Naive thymus-derived CD4-positive, alpha-beta T cell (primary cell): Measurements from ENCODE around the gene BTG2. TPM values are rescaled to one million over a fixed set of nuclear protein-coding genes. Genes with fewer than 3 reads are reported as not detected.

Experiments used
- ATAC-seq: fragments of 150-1000 bp; cut with Tn5 transposase; 2 replicates; pipeline ENCODE4 v1.10.0; 2021; ENCODE audit warnings: mild to moderate bottlenecking, moderate library complexity
- CTCF ChIA-PET: fragments of 350-600 bp; sonication (Branson Sonifier 250); formaldehyde crosslinking; loops from one replicate; lab custom pipeline; 2021; ENCODE audit warnings: antibody characterized with exemption; lab: Charles Lee
- POLR2A ChIA-PET: fragments of 350-600 bp; sonication (Branson Sonifier 250); formaldehyde crosslinking; loops from one replicate; lab custom pipeline; 2021; ENCODE audit warnings: antibody characterized with exemption, inconsistent platforms; lab: Charles Lee
- DNase-seq, 9 donors: peaks; one replicate each; pipeline versions ENCODE4 v3.0.0 to v3.0.0-alpha.2; 2020 to 2022; ENCODE audit warnings: mixed read lengths in 1 of 9
- H3K27ac ChIP-seq: one replicate; pipeline ENCODE4 v1.7.0; 2013; ENCODE audit warnings: mild to moderate bottlenecking, low read depth, low read length, moderate library complexity
- H3K27me3 ChIP-seq, 2 donors: one replicate each; pipeline ENCODE4 v1.7.0; 2013; ENCODE audit warnings: low read length in 2 of 2, mild to moderate bottlenecking in 2 of 2, moderate library complexity in 2 of 2; ENCODE audit not compliant: control insufficient read depth in 2 of 2, insufficient read depth in 2 of 2
- H3K36me3 ChIP-seq, 3 experiments: 1 replicate in 2 of 3; 2 replicates in 1 of 3; pipeline ENCODE4 v1.7.0; 2013; ENCODE audit warnings: low read length in 3 of 3, mild to moderate bottlenecking in 3 of 3, moderate library complexity in 1 of 3; ENCODE audit not compliant: insufficient read depth in 3 of 3, control insufficient read depth in 2 of 3
- H3K4me1 ChIP-seq, 2 donors: one replicate each; pipeline ENCODE4 v1.7.0; 2013; ENCODE audit warnings: low read length in 2 of 2, mild to moderate bottlenecking in 2 of 2, moderate library complexity in 1 of 2; ENCODE audit not compliant: control insufficient read depth in 2 of 2, insufficient read depth in 2 of 2
- H3K4me3 ChIP-seq: 2 replicates; pipeline ENCODE4 v1.7.0; 2013; ENCODE audit warnings: mild to moderate bottlenecking, low read length
- H3K9me3 ChIP-seq, 3 experiments: 1 replicate in 2 of 3; 2 replicates in 1 of 3; pipeline ENCODE4 v1.7.0; 2013; ENCODE audit warnings: low read length in 3 of 3; ENCODE audit not compliant: control insufficient read depth in 2 of 3
- H3K27ac Mint-ChIP-seq, 9 donors: one replicate each; pipeline ENCODE4 v1.8.0; 2020 to 2022; ENCODE audit warnings: mixed read lengths in 9 of 9, mild to moderate bottlenecking in 8 of 9, moderate library complexity in 5 of 9, inconsistent platforms in 2 of 9
- H3K27me3 Mint-ChIP-seq, 5 donors: one replicate each; pipeline ENCODE4 v1.8.0; 2021 to 2022; ENCODE audit warnings: mixed read lengths in 5 of 5, mild to moderate bottlenecking in 1 of 5
- H3K36me3 Mint-ChIP-seq, 5 donors: one replicate each; pipeline ENCODE4 v1.8.0; 2020 to 2022; ENCODE audit warnings: mixed read lengths in 5 of 5, mild to moderate bottlenecking in 3 of 5, inconsistent platforms in 1 of 5
- H3K4me1 Mint-ChIP-seq, 7 donors: one replicate each; pipeline ENCODE4 v1.8.0; 2020 to 2022; ENCODE audit warnings: mixed read lengths in 7 of 7, mild to moderate bottlenecking in 3 of 7, inconsistent platforms in 1 of 7
- H3K4me3 Mint-ChIP-seq, 10 donors: one replicate each; pipeline ENCODE4 v1.8.0; 2020 to 2022; ENCODE audit warnings: mild to moderate bottlenecking in 10 of 10, mixed read lengths in 10 of 10, moderate library complexity in 6 of 10, inconsistent platforms in 2 of 10
- H3K9me3 Mint-ChIP-seq, 11 donors: one replicate each; pipeline ENCODE4 v1.8.0; 2020 to 2022; ENCODE audit warnings: mixed read lengths in 11 of 11, mild to moderate bottlenecking in 4 of 11, inconsistent platforms in 1 of 11, moderate library complexity in 1 of 11
- intact Hi-C, 2 donors: fragments of 100-400 bp; cut with micrococcal nuclease; formaldehyde crosslinking; loops; one replicate each; pipeline ENCODE4 v1.15.1; 2023
- polyA plus RNA-seq, 2 donors: library from polyadenylated mRNA; unstranded; fragments of 300-500 nt; fragmentation: Illumina TruSeq; gene quantifications; one replicate each; pipeline ENCODE4 v1.2.3, GENCODE V29; 2021
- total RNA-seq, 6 experiments: library from RNA in 5 of 6; stranded (reverse) in 5 of 6; gene quantifications; 1 replicate in 5 of 6; 2 replicates in 1 of 6; pipeline ENCODE4 v1.2.3 and lab custom pipeline; 2021 to 2026

Gene BTG2
- total and polyA plus RNA-seq, 7 experiments from 2014 or later, result 118 to 654 (median 236) TPM

- Mint-ChIP-seq H3K4me1 (peaks cover 59 to 75% (median 63%) of the 10 kb centered on the region in 7 donors), H3K4me3 (peak overlapping the region; percentile 89 to 100 (median 96)), H3K36me3 (peaks cover 16 to 51% (median 45%) of the 10 kb centered on the region in 5 donors), H3K9me3 (peaks cover 0 to 4% (median 0%) of the 10 kb centered on the region in 11 donors), H3K27ac (peak overlapping the region; percentile 96 to 100 (median 98)), H3K27me3 (no peaks in the 10 kb centered on the region)
- Histone ChIP-seq H3K27me3 (no peaks in the 10 kb centered on the region), H3K36me3 (peaks cover 13 to 56% (median 21%) of the 10 kb centered on the region in 3 experiments), H3K4me1 (peaks cover 32 to 40% of the 10 kb centered on the region in 2 donors), H3K9me3 (no peaks in the 10 kb centered on the region), H3K4me3 (peak overlapping the region; percentile 86), H3K27ac (peak overlapping the region; percentile 100)
- POLR2A ChIA-PET, result interaction anchor here (1.1 to 24.2 kb wide), 7 partner anchors 8 to 1209 kb away, joined by 4 to 1812 read pairs (median 17); partner anchors contain the start of gene MDM4
- ATAC-seq (no peak), DNase-seq (peak in 7 of 9 donors; percentile 41 to 57 (median 53))
- intact Hi-C loops, result loop anchor here (1.0 to 5.0 kb wide), 4 partner anchors 14 to 500 kb away; partner anchors contain the start of genes ATP2B4 (in 1 of the 2) and KDM5B (in 1 of the 2)
- CTCF ChIA-PET, result interaction anchor here (1.0 to 9.5 kb wide), 15 partner anchors 9 to 37 kb away, joined by 3 to 160 read pairs (median 14); no protein-coding TSS in a partner anchor
Measured at GRCh38 chr1:203306965-203307541, 1.7 kb downstream of the BTG2 start.

- H3K9me3 Mint-ChIP-seq, result peaks cover 0 to 4% (median 0%) of the 10 kb centered on the region in 11 donors
- H3K36me3 ChIP-seq, result peaks cover 13 to 56% (median 21%) of the 10 kb centered on the region in 3 experiments
- ATAC-seq, result no peak
- no peaks in the 10 kb centered on the region for H3K27me3 ChIP-seq
- no peaks in the 10 kb centered on the region for H3K9me3 ChIP-seq
- ChIA-PET CTCF (interaction anchor here (1.5 to 9.5 kb wide), 12 partner anchors 9 to 38 kb away, joined by 5 to 160 read pairs (median 23); no protein-coding TSS in a partner anchor), POLR2A (interaction anchor here (1.1 to 24.2 kb wide), 7 partner anchors 9 to 1208 kb away, joined by 4 to 1812 read pairs (median 17); partner anchors contain the start of gene MDM4)
- H3K4me1 Mint-ChIP-seq, result peaks cover 57 to 74% (median 63%) of the 10 kb centered on the region in 7 donors
- peak overlapping the region; percentile 86 for H3K4me3 ChIP-seq
- H3K4me1 ChIP-seq, result peaks cover 32 to 40% of the 10 kb centered on the region in 2 donors
- H3K27ac ChIP-seq, result peak overlapping the region; percentile 100
- intact Hi-C loops, result loop anchor here (5.0 kb wide), 2 partner anchors 320 to 500 kb away; partner anchors contain the start of genes ATP2B4 (in 1 of the 2) and KDM5B (in 1 of the 2)
- no peaks in the 10 kb centered on the region for H3K27me3 Mint-ChIP-seq
- peak overlapping the region; percentile 89 to 100 (median 96) for H3K4me3 Mint-ChIP-seq
- peak in 2 of 9 donors; percentile 18 to 25 for DNase-seq
- H3K27ac Mint-ChIP-seq, result peak overlapping the region; percentile 92 to 100 (median 98)
- H3K36me3 Mint-ChIP-seq, result peaks cover 16 to 51% (median 45%) of the 10 kb centered on the region in 5 donors
Measured at GRCh38 chr1:203307641-203308126, 2.4 kb downstream of the BTG2 start.

GRCh38 chr1:203308328-203308922, 3.1 kb downstream of the BTG2 start:
- H3K36me3 ChIP-seq, result peaks cover 13 to 56% (median 21%) of the 10 kb centered on the region in 3 experiments
- no peaks in the 10 kb centered on the region for H3K27me3 Mint-ChIP-seq
- ChIA-PET POLR2A (interaction anchor here (2.3 to 24.2 kb wide), 5 partner anchors 9 to 29 kb away, joined by 10 to 1812 read pairs (median 199); no protein-coding TSS in a partner anchor), CTCF (interaction anchor here (0.7 to 9.5 kb wide), 12 partner anchors 8 to 38 kb away, joined by 4 to 160 read pairs (median 23); no protein-coding TSS in a partner anchor)
- H3K9me3 Mint-ChIP-seq, result peaks cover 0 to 4% (median 0%) of the 10 kb centered on the region in 11 donors
- peak overlapping the region; percentile 92 to 100 (median 98) for H3K27ac Mint-ChIP-seq
- DNase-seq, result peak in 1 of 9 donors; percentile 26
- peak overlapping the region; percentile 89 to 100 (median 96) for H3K4me3 Mint-ChIP-seq
- no peaks in the 10 kb centered on the region for H3K27me3 ChIP-seq
- no peak for ATAC-seq
- intact Hi-C loops, result loop anchor here (5.0 kb wide), 2 partner anchors 319 to 501 kb away; partner anchors contain the start of genes ATP2B4 (in 1 of the 2) and KDM5B (in 1 of the 2)
- peak overlapping the region; percentile 100 for H3K27ac ChIP-seq
- H3K4me1 ChIP-seq, result peaks cover 34 to 40% of the 10 kb centered on the region in 2 donors
- peak overlapping the region; percentile 86 for H3K4me3 ChIP-seq
- peaks cover 16 to 51% (median 48%) of the 10 kb centered on the region in 5 donors for H3K36me3 Mint-ChIP-seq
- no peaks in the 10 kb centered on the region for H3K9me3 ChIP-seq
- H3K4me1 Mint-ChIP-seq, result peaks cover 55 to 71% (median 62%) of the 10 kb centered on the region in 7 donors

GRCh38 chr1:203308923-203309331, 3.6 kb downstream of the BTG2 start:
- peak in 3 of 9 donors; percentile 17 to 36 (median 35) for DNase-seq
- H3K4me3 ChIP-seq, result peak overlapping the region; percentile 86
- peaks cover 54 to 71% (median 62%) of the 10 kb centered on the region in 7 donors for H3K4me1 Mint-ChIP-seq
- H3K36me3 ChIP-seq, result peaks cover 13 to 56% (median 21%) of the 10 kb centered on the region in 3 experiments
- no peak for ATAC-seq
- H3K4me3 Mint-ChIP-seq, result peak overlapping the region; percentile 89 to 100 (median 96)
- peaks cover 0 to 4% (median 0%) of the 10 kb centered on the region in 11 donors for H3K9me3 Mint-ChIP-seq
- H3K9me3 ChIP-seq, result no peaks in the 10 kb centered on the region
- ChIA-PET POLR2A (interaction anchor here (1.8 to 24.2 kb wide), 6 partner anchors 10 to 28 kb away, joined by 6 to 1812 read pairs (median 108); no protein-coding TSS in a partner anchor), CTCF (interaction anchor here (0.7 to 9.5 kb wide), 11 partner anchors 8 to 39 kb away, joined by 3 to 160 read pairs (median 23); no protein-coding TSS in a partner anchor)
- H3K27ac ChIP-seq, result peak overlapping the region; percentile 100
- peak overlapping the region; percentile 96 to 100 (median 98) for H3K27ac Mint-ChIP-seq
- no peaks in the 10 kb centered on the region for H3K27me3 Mint-ChIP-seq
- H3K27me3 ChIP-seq, result no peaks in the 10 kb centered on the region
- peaks cover 16 to 54% (median 48%) of the 10 kb centered on the region in 5 donors for H3K36me3 Mint-ChIP-seq
- peaks cover 33 to 39% of the 10 kb centered on the region in 2 donors for H3K4me1 ChIP-seq
- intact Hi-C loops, result loop anchor here (5.0 kb wide), 2 partner anchors 318 to 502 kb away; partner anchors contain the start of genes ATP2B4 (in 1 of the 2) and KDM5B (in 1 of the 2)

- Histone ChIP-seq H3K27ac (peak overlapping the region; percentile 43), H3K4me3 (no peak overlapping the region), H3K27me3 (no peaks in the 10 kb centered on the region), H3K9me3 (no peaks in the 10 kb centered on the region), H3K4me1 (peaks cover 23 to 30% of the 10 kb centered on the region in 2 donors), H3K36me3 (peaks cover 13 to 43% (median 21%) of the 10 kb centered on the region in 3 experiments)
- H3K4me1 Mint-ChIP-seq, result peaks cover 48 to 69% (median 56%) of the 10 kb centered on the region in 7 donors
- peak overlapping the region; percentile 25 to 100 (median 97) for H3K27ac Mint-ChIP-seq
- peaks cover 0 to 5% (median 0%) of the 10 kb centered on the region in 11 donors for H3K9me3 Mint-ChIP-seq
- H3K4me3 Mint-ChIP-seq, result peak overlapping the region; percentile 2 to 99 (median 68)
- ChIA-PET CTCF (interaction anchor here (1.1 to 9.5 kb wide), 7 partner anchors 9 to 42 kb away, joined by 7 to 160 read pairs (median 14); no protein-coding TSS in a partner anchor), POLR2A (interaction anchor here (0.8 to 24.2 kb wide), 5 partner anchors 10 to 315 kb away, joined by 3 to 1812 read pairs (median 199); partner anchors contain the start of gene ATP2B4)
- ATAC-seq (no peak), DNase-seq (no peak)
- H3K27me3 Mint-ChIP-seq, result no peaks in the 10 kb centered on the region
- intact Hi-C loops, result no loop called here
- peaks cover 10 to 59% (median 42%) of the 10 kb centered on the region in 5 donors for H3K36me3 Mint-ChIP-seq
Measured at GRCh38 chr1:203311368-203312301, 6.3 kb downstream of the BTG2 start.
